Panc1 (cell line): ENCODE data around the gene PATJ. TPM values are rescaled to one million over a fixed set of nuclear protein-coding genes. Genes with fewer than 3 reads are reported as not detected.
"Not testable (repeated sequence)": the region's sequence is repeated elsewhere in the genome, so short reads cannot be mapped to it uniquely, and the experiment has no call there.

Experiments used
- ATAC-seq: fragments of 200-7000 bp; cut with Tn5 transposase; 2 replicates; pipeline ENCODE4 v1.9.1; 2020; ENCODE audit warnings: mild to moderate bottlenecking, moderate library complexity
- BruUV-seq: library from RNA; stranded (reverse); fragments of 400-500 nt; replicated peaks from 2 replicates; lab custom pipeline; 2021; lab: Mats Ljungman, UMichigan
- CTCF ChIA-PET: fragments of 300-600 bp; sonication (Branson Sonifier 250); formaldehyde crosslinking; loops from one replicate; lab custom pipeline; 2022; ENCODE audit warnings: antibody characterized with exemption; lab: Charles Lee
- POLR2A ChIA-PET: fragments of 300-600 bp; sonication (Branson Sonifier 250); formaldehyde crosslinking; loops from one replicate; lab custom pipeline; 2022; ENCODE audit warnings: antibody characterized with exemption; lab: Charles Lee
- DNase-seq: peaks from one replicate; pipeline ENCODE4 v3.0.0-alpha.2; 2010; ENCODE audit warnings: low read depth, low spot score
- H3K27ac ChIP-seq: 2 replicates; pipeline ENCODE4 v1.5.1; 2011; ENCODE audit warnings: mild to moderate bottlenecking, low read length, inconsistent platforms
- H3K27me3 ChIP-seq: fragments of 200-500 bp; sonication (Bioruptor generic); 2 replicates; pipeline ENCODE4 v1.6.0; 2014; ENCODE audit warnings: low read length, inconsistent platforms; ENCODE audit not compliant: control insufficient read depth, insufficient read depth
- H3K36me3 ChIP-seq: fragments of 200-500 bp; sonication (Bioruptor generic); 2 replicates; pipeline ENCODE4 v1.5.1; 2014; ENCODE audit warnings: inconsistent platforms, mild to moderate bottlenecking, low read length, moderate library complexity; ENCODE audit not compliant: control insufficient read depth, insufficient read depth
- H3K4me1 ChIP-seq: 2 replicates; pipeline ENCODE4 v1.5.1; 2011; ENCODE audit warnings: inconsistent platforms, mild to moderate bottlenecking, low read length, moderate library complexity; ENCODE audit not compliant: control insufficient read depth, insufficient read depth
- H3K4me3 ChIP-seq, 2 experiments: 2 replicates each; pipeline ENCODE4 v1.5.1; 2011 to 2012; ENCODE audit warnings: low read depth in 2 of 2, low read length in 2 of 2, mild to moderate bottlenecking in 2 of 2, inconsistent platforms in 1 of 2, moderate library complexity in 1 of 2
- H3K9me3 ChIP-seq: fragments of 200-500 bp; sonication (Bioruptor generic); 2 replicates; pipeline ENCODE4 v1.5.1; 2014; ENCODE audit warnings: low read depth, mild to moderate bottlenecking, inconsistent platforms, low read length, moderate library complexity; ENCODE audit not compliant: control insufficient read depth, insufficient read depth
- POLR2AphosphoS5 ChIP-seq: IDR thresholded peaks from 2 replicates; pipeline ENCODE4 v1.6.1; 2012; ENCODE audit warnings: mild to moderate bottlenecking, low read depth, low read length, moderate library complexity
- REST ChIP-seq, 2 experiments: IDR thresholded peaks; 2 replicates each; pipeline ENCODE4 v1.6.1; 2011 to 2012; ENCODE audit warnings: low read depth in 2 of 2, control low read depth in 1 of 2, low read length in 1 of 2, mild to moderate bottlenecking in 1 of 2, moderate library complexity in 1 of 2; ENCODE audit not compliant: insufficient read depth in 1 of 2
- SIN3A ChIP-seq: IDR thresholded peaks from 2 replicates; pipeline ENCODE4 v1.6.1; 2012; ENCODE audit warnings: low read depth, mild to moderate bottlenecking, low read length, moderate library complexity, borderline replicate concordance; ENCODE audit not compliant: insufficient read depth
- TCF7L2 ChIP-seq: IDR thresholded peaks from 2 replicates; pipeline ENCODE4 v1.6.1; 2011; ENCODE audit warnings: mild to moderate bottlenecking, low read depth, low read length, inconsistent platforms
- in situ Hi-C: cut with HindIII; loops from 2 replicates; pipeline ENCODE4 v1.10.0; 2016; ENCODE audit warnings: low sequenced_read_pairs, low pct_unique_long_range_greater_than_20kb
- intact Hi-C: fragments of 100-400 bp; cut with micrococcal nuclease; formaldehyde crosslinking; loops from one replicate; pipeline ENCODE4 v1.10.0; 2022; ENCODE audit not compliant: unreplicated experiment
- total RNA-seq: library from RNA; stranded (reverse); gene quantifications from one replicate; pipeline ENCODE4 v1.2.1, GENCODE V29; 2021; ENCODE audit not compliant: unreplicated experiment
- TF ChIP-seq, protein P1 (sequence below): fragments of 450-650 bp; IDR thresholded peaks from 2 replicates; pipeline ENCODE4 v1.5.1; 2017; ENCODE audit warnings: mild to moderate bottlenecking

The PATJ gene
- total RNA-seq, 1 experiment from 2014 or later = 36.2 TPM

- ATAC-seq (no peak), DNase-seq (no peak)
- no peaks in the 10 kb centered on the region for H3K27me3 ChIP-seq
- no peaks in the 10 kb centered on the region for H3K9me3 ChIP-seq
- no peaks in the 10 kb centered on the region for H3K4me1 ChIP-seq
- no peak overlapping the region for H3K4me3 ChIP-seq
- POLR2A ChIA-PET = no interaction called here
- intact Hi-C loops = no loop called here
- in situ Hi-C loops = no loop called here
- BruUV-seq = no TSS peak
- no peaks in the 10 kb centered on the region for H3K36me3 ChIP-seq
- TF ChIP-seq, protein P1, sequence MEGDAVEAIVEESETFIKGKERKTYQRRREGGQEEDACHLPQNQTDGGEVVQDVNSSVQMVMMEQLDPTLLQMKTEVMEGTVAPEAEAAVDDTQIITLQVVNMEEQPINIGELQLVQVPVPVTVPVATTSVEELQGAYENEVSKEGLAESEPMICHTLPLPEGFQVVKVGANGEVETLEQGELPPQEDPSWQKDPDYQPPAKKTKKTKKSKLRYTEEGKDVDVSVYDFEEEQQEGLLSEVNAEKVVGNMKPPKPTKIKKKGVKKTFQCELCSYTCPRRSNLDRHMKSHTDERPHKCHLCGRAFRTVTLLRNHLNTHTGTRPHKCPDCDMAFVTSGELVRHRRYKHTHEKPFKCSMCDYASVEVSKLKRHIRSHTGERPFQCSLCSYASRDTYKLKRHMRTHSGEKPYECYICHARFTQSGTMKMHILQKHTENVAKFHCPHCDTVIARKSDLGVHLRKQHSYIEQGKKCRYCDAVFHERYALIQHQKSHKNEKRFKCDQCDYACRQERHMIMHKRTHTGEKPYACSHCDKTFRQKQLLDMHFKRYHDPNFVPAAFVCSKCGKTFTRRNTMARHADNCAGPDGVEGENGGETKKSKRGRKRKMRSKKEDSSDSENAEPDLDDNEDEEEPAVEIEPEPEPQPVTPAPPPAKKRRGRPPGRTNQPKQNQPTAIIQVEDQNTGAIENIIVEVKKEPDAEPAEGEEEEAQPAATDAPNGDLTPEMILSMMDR = no peak
- TF ChIP-seq TCF7L2 (no peak), REST (IDR thresholded peaks at IDR 0.05; ENCODE audit: insufficient read depth in 1 of 2, low read depth in 2 of 2, low read length in 1 of 2) (no peak), SIN3A (no peak), POLR2AphosphoS5 (no peak)
- CTCF ChIA-PET = no interaction called here
- H3K27ac ChIP-seq = no peak overlapping the region
Observed at GRCh38 chr1:61873994-61874393, 131.7 kb downstream of the PATJ start.

GRCh38 chr1:61875198-61875597 is 132.9 kb downstream of the PATJ start:
- no peaks in the 10 kb centered on the region for H3K9me3 ChIP-seq
- intact Hi-C loops (no loop called here), in situ Hi-C loops (no loop called here)
- ATAC-seq (no peak), DNase-seq (no peak)
- CTCF ChIA-PET = no interaction called here
- no peaks in the 10 kb centered on the region for H3K4me1 ChIP-seq
- POLR2A ChIA-PET = no interaction called here
- H3K4me3 ChIP-seq = no peak overlapping the region
- no peaks in the 10 kb centered on the region for H3K36me3 ChIP-seq
- BruUV-seq = no TSS peak
- no peak overlapping the region for H3K27ac ChIP-seq
- TF ChIP-seq, protein P1 = no peak
- no peak for TF ChIP-seq TCF7L2
- TF ChIP-seq SIN3A = no peak
- TF ChIP-seq REST (IDR thresholded peaks at IDR 0.05; ENCODE audit: insufficient read depth in 1 of 2, low read depth in 2 of 2, low read length in 1 of 2) = no peak
- TF ChIP-seq POLR2AphosphoS5 = no peak
- no peaks in the 10 kb centered on the region for H3K27me3 ChIP-seq

DNA sequence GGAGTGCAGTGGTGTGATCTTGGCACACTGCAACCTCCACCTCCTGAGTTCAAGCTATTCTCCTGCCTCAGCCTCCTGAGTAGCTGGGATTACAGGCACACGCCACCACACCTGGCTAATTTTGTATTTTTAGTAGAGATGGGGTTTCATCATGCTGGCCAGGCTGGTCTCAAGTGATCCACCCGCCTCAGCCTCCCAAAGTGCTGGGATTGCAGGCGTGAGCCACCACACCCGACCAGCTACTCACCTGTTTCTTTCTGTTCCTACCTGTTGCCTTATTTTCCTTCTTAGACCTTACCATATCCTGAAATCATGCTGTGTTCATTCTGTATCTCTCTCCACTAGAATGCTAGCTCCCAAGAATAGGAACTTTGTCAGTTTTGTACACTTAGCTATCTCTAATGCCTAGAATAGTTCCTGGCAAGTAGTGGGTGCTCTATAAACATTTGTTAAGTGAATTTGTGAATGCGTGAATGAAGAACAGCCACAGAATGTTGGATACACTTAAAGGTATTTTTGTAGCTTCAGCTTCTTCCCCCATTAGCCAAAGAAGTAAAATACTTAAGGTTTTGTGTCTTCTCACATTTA is 137.7 kb downstream of the PATJ start:
- H3K27me3 ChIP-seq, H3K4me3 ChIP-seq, H3K4me1 ChIP-seq, DNase-seq, BruUV-seq, ATAC-seq, intact Hi-C loops, CTCF ChIA-PET, H3K9me3 ChIP-seq, H3K36me3 ChIP-seq, H3K27ac ChIP-seq, in situ Hi-C loops: not testable (repeated sequence)
- POLR2A ChIA-PET = interaction anchor here (0.7 kb wide), 1 partner anchor 370 kb away, joined by 4 read pairs; no protein-coding TSS in a partner anchor
